ENCODE data around the gene PAXIP1.
"Not testable (repeated sequence)": the region's sequence is repeated elsewhere in the genome, so short reads cannot be mapped to it uniquely, and the experiment has no call there.

The PAXIP1 gene, protein sequence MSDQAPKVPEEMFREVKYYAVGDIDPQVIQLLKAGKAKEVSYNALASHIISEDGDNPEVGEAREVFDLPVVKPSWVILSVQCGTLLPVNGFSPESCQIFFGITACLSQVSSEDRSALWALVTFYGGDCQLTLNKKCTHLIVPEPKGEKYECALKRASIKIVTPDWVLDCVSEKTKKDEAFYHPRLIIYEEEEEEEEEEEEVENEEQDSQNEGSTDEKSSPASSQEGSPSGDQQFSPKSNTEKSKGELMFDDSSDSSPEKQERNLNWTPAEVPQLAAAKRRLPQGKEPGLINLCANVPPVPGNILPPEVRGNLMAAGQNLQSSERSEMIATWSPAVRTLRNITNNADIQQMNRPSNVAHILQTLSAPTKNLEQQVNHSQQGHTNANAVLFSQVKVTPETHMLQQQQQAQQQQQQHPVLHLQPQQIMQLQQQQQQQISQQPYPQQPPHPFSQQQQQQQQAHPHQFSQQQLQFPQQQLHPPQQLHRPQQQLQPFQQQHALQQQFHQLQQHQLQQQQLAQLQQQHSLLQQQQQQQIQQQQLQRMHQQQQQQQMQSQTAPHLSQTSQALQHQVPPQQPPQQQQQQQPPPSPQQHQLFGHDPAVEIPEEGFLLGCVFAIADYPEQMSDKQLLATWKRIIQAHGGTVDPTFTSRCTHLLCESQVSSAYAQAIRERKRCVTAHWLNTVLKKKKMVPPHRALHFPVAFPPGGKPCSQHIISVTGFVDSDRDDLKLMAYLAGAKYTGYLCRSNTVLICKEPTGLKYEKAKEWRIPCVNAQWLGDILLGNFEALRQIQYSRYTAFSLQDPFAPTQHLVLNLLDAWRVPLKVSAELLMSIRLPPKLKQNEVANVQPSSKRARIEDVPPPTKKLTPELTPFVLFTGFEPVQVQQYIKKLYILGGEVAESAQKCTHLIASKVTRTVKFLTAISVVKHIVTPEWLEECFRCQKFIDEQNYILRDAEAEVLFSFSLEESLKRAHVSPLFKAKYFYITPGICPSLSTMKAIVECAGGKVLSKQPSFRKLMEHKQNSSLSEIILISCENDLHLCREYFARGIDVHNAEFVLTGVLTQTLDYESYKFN

GRCh38 chr7:155003092-155003375 is at the start of gene PAXIP1:
PAXIP1 (minus strand) TSS chr7:155003124; CDS start chr7:155002929, 195 bp downstream.
- no peak for DNase-seq (ENCODE audit: low read depth, low spot score)

DNA sequence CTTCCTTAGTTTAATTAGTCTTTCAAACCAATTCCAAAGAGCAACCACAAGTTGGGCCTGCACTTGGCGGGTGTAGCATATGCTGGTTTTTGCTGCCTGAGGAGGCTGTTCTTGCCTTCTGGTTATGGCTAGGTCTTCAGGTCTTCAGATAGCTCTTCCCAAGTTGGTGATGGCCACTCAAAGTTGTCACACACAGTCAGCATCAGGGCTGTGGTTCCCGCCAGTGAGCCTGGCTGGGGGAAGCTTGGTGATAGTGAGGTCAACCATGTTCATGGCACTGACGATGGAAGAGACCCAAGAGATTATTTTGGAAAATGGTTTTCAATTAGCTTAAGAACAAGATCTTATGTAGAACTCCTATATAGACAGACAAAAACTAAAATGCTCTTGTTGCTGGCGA is 48.4 kb upstream of the PAXIP1 start:
- no peak for DNase-seq (ENCODE audit: low read depth, low spot score)

DNA sequence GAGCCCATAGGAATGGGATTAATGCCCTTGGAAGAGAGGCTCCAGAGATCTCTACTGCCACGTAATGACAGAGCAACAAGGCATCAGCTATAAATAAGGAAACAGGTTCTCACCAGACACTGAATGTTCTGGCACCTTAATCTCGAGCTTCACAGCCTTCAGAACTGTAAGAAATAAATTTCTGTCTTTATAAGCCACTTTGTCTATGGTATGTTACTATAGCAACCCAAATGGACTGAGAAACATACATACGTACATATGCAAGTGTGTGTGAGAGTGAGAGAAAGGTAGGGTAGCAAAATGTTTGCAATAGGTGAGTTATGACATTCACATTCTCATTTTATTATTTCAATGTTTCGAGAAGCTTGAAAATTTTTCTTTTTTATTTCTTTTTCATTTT is 45.1 kb upstream of the PAXIP1 start:
- DNase-seq (ENCODE audit: low read depth, low spot score): no peak

GRCh38 chr7:155043756-155044155 is 40.8 kb upstream of the PAXIP1 start:
- no peak for DNase-seq (ENCODE audit: low read depth, low spot score)

DNA sequence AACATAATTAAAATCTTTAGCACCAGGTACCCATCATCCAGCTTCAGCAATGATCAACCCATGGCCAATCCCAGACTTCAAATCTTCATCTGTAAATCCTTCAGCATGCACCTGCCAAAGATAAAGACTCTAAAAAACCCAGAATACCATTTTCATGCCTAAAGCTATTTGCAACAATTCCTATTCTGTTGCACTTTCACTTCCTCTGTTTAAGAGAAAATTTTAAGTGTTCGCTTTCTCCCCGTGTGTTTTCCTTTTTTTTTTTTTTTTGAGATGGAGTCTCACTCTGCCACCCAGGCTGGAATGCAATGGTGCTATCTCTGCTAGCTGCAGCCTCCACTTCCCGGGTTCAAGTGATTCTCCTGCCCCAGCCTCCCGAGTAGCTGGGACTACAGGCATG is 35.4 kb upstream of the PAXIP1 start:
- DNase-seq (ENCODE audit: low read depth, low spot score): no peak

DNA sequence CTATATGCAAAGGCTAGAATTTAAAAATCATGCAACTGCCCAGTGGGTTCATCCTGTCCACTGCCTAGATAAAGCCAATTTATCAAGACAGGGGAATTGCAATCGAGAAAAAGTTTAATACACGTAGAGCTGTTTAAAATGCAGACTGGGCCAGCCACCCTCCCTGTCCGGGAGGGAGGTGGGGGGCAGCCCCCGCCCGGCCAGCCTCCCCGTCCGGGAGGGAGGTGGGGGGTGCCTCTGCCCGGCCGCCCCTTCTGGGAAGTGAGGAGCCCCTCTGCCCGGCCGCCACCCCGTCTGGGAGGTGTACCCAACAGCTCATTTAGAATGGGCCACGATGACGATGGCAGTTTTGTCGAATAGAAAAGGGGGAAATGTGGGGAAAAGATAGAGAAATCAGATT is 31.6 kb upstream of the PAXIP1 start:
- not testable (repeated sequence) for DNase-seq (ENCODE audit: low read depth, low spot score)

GRCh38 chr7:155032978-155033377 is 30.1 kb upstream of the PAXIP1 start:
- DNase-seq (ENCODE audit: low read depth, low spot score): no peak

- no peak for DNase-seq (ENCODE audit: low read depth, low spot score)
Observed at GRCh38 chr7:155027879-155028278, 25.0 kb upstream of the PAXIP1 start.

- no peak for DNase-seq (ENCODE audit: low read depth, low spot score)
Observed at GRCh38 chr7:155021699-155022145, 18.8 kb upstream of the PAXIP1 start.

DNA sequence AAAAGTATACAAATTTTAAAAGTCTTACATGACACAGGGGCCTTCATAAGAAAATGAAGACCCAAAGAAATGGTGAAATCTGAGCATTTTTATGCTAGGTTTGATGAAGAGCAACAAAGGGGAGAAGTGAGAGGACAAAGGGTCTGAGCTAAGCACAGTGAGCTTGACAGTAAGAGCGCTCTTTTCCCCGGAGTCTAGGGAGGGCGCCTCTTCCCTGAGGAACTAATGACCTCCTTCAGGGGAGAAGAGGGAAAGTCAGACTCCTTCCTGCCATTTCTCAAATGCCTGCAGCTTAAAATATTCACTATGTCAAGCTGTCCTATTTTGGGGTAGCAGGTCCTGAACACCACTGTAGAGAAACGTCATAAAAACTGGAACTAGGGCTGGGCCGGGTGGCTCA is 18.1 kb upstream of the PAXIP1 start:
- DNase-seq (ENCODE audit: low read depth, low spot score): no peak

DNA sequence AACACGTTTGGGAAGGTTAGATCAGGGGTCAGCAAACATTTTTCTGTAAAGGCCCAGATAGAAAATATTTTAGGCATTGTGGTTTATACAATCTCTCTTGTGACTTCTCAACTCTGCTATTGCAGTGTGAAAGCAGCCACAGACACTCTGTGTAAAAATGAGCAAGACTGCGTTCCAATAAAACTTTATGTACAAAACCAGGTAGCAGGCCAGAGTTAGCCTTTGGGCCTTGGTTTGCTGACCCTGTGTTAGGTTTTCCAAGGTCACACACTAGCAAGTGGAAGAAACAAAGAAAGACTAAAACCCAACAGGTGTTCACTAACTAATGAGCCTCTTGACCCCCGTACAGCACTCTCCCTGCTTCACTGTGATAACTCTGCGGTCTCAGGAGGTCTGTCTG is 14.9 kb upstream of the PAXIP1 start:
- no peak for DNase-seq (ENCODE audit: low read depth, low spot score)

- no peak for DNase-seq (ENCODE audit: low read depth, low spot score)
Observed at GRCh38 chr7:155011086-155011485, 8.2 kb upstream of the PAXIP1 start.

- no peak for DNase-seq (ENCODE audit: low read depth, low spot score)
Observed at GRCh38 chr7:155009570-155010157, 6.7 kb upstream of the PAXIP1 start.

DNA sequence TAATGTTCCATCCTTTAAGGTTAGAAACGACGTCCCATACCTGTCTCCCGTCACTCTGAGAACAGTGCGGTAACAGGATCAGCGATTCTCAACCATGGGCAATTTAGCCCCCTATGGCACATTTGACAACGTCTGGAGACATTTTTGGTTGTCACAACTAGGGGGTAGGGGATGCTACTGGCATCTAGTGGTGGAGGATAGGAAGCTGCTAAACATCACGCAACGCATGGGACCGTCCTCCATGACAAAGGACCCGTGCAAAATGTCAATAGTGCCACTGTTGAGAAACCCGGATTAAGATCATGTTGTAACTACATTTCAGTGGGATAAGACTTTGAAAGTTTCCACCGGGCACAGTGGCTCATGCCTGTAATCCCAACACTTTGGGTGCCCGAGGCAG is 5.0 kb upstream of the PAXIP1 start:
- no peak for DNase-seq (ENCODE audit: low read depth, low spot score)

GRCh38 chr7:155003376-155004214 is 671 bp upstream of the PAXIP1 start:
- DNase-seq (ENCODE audit: low read depth, low spot score): peak; percentile 18

GRCh38 chr7:155002411-155003091 is 373 bp downstream of the PAXIP1 start:
- DNase-seq (ENCODE audit: low read depth, low spot score): no peak

- DNase-seq (ENCODE audit: low read depth, low spot score): no peak
Observed at GRCh38 chr7:155001756-155002410, 1.0 kb downstream of the PAXIP1 start.

DNA sequence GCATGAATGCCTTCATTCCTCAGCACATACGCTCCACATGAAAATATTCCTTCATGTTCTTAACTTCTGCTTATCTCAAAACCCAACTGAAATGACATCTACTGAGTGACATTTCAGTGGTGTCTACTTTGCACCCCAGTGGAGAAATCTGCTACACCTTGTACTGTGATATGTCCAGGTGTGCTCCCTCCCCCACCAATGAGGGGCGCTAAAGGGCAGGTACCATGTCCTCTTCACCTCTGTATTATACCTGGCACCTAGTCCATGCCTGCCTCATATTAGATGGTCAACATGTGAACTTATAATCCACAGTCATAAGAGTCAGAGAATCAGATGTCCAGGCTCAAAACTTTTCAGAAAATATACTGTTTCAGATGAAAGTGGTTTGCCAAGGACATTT is 2.1 kb downstream of the PAXIP1 start:
- no peak for DNase-seq (ENCODE audit: low read depth, low spot score)

GRCh38 chr7:154998481-154998880 is 4.4 kb downstream of the PAXIP1 start:
- DNase-seq (ENCODE audit: low read depth, low spot score): no peak

DNA sequence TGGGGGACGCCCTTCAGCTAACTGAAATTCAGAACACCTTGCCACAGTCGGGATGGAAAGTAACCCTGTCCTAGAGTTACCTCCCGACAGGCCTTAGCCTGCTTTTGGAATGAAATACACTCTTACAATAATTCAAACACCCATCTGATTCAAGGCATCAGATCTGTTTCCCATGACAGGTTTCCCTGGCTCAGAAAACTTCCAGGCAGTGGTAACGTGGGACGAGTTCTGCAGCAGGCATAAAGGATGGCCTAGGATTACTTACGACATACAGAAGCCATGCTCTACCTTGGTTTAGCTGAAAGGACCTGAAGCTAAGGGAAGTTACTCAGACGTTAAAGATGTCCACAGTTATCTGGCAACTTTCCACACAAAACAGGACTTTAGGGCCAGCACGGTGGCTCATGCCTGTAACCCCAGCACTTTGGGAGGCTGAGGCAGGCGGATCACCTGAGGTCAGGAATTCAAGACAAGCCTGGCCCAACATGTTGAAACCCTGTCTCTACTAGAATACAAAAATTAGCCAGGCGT is 5.0 kb downstream of the PAXIP1 start:
- no peak for DNase-seq (ENCODE audit: low read depth, low spot score)

Measured in brain pericyte (primary cell).